SK-N-SH treated with all-trans-retinoic acid at 6 μM for 48 hours (cell line): ENCODE data around the gene TTC33.
A peak's percentile ranks its signal among the peaks of the same experiment; 100 is the strongest.

ENCODE experiments used
- ATAC-seq: fragments of 200-7000 bp; cut with Tn5 transposase; 3 replicates; pipeline ENCODE4 v1.9.1; 2020; ENCODE audit warnings: mild to moderate bottlenecking, moderate library complexity
- ARNTL ChIP-seq: fragments of 450-650 bp; formaldehyde crosslinking; IDR thresholded peaks from 2 replicates; pipeline ENCODE4 v1.5.0; 2020; ENCODE audit warnings: low read depth, mild to moderate bottlenecking, moderate library complexity, borderline replicate concordance
- BACH2 ChIP-seq: fragments of 250-450 bp; sonication (Bioruptor Pico); IDR thresholded peaks from 2 replicates; pipeline ENCODE4 v1.9.0; 2021; ENCODE audit warnings: mild to moderate bottlenecking, borderline replicate concordance
- CREB5 ChIP-seq: fragments of 250-450 bp; sonication (Bioruptor Pico); IDR thresholded peaks from 2 replicates; pipeline ENCODE4 v1.5.1; 2020; ENCODE audit warnings: low read depth, mild to moderate bottlenecking, moderate library complexity
- CSDC2 ChIP-seq: fragments of 250-450 bp; sonication (Bioruptor Pico); IDR thresholded peaks from 2 replicates; pipeline ENCODE4 v1.5.0; 2020; ENCODE audit warnings: mild to moderate bottlenecking, moderate library complexity
- CSRNP3 ChIP-seq: fragments of 250-450 bp; sonication (Bioruptor Pico); IDR thresholded peaks from 2 replicates; pipeline ENCODE4 v1.5.1; 2021; ENCODE audit warnings: mild to moderate bottlenecking, moderate library complexity
- GLIS3 ChIP-seq: fragments of 250-450 bp; sonication (Bioruptor Pico); IDR thresholded peaks from 2 replicates; pipeline ENCODE4 v1.5.0; 2020; ENCODE audit warnings: mild to moderate bottlenecking, moderate library complexity
- ISL1 ChIP-seq: fragments of 250-450 bp; sonication (Bioruptor Pico); IDR thresholded peaks from 2 replicates; pipeline ENCODE4 v2.1.2; 2022; ENCODE audit warnings: mild to moderate bottlenecking, moderate library complexity
- OSR1 ChIP-seq: fragments of 250-450 bp; sonication (Bioruptor Pico); IDR thresholded peaks from 2 replicates; pipeline ENCODE4 v1.8.0; 2022; ENCODE audit warnings: moderate library complexity, mild to moderate bottlenecking, inconsistent platforms
- PATZ1 ChIP-seq: fragments of 250-450 bp; sonication (Bioruptor Pico); IDR thresholded peaks from 2 replicates; pipeline ENCODE4 v1.8.0; 2020; ENCODE audit warnings: mild to moderate bottlenecking, moderate library complexity, borderline replicate concordance
- POU6F1 ChIP-seq: fragments of 250-450 bp; sonication (Bioruptor Pico); IDR thresholded peaks from 2 replicates; pipeline ENCODE4 v1.8.0; 2021; ENCODE audit warnings: low read depth, mild to moderate bottlenecking, moderate library complexity, borderline replicate concordance
- PPARA ChIP-seq: fragments of 250-450 bp; sonication (Bioruptor Pico); IDR thresholded peaks from 2 replicates; pipeline ENCODE4 v1.5.0; 2020; ENCODE audit warnings: mild to moderate bottlenecking, borderline replicate concordance
- RARB ChIP-seq: fragments of 250-450 bp; sonication (Bioruptor Pico); IDR thresholded peaks from 2 replicates; pipeline ENCODE4 v1.8.0; 2021; ENCODE audit warnings: mild to moderate bottlenecking, moderate library complexity
- SNAI2 ChIP-seq: fragments of 250-450 bp; sonication (Bioruptor Pico); IDR thresholded peaks from 2 replicates; pipeline ENCODE4 v1.5.0; 2020; ENCODE audit warnings: mild to moderate bottlenecking, moderate library complexity
- TCF4 ChIP-seq: fragments of 250-450 bp; sonication (Bioruptor Pico); IDR thresholded peaks from 2 replicates; pipeline ENCODE4 v1.8.0; 2021; ENCODE audit warnings: mild to moderate bottlenecking, moderate library complexity, borderline replicate concordance
- TOX ChIP-seq: fragments of 250-450 bp; sonication (Bioruptor Pico); IDR thresholded peaks from 2 replicates; pipeline ENCODE4 v1.8.0; 2021; ENCODE audit warnings: mild to moderate bottlenecking, moderate library complexity, borderline replicate concordance
- ZC3H10 ChIP-seq: fragments of 250-450 bp; sonication (Bioruptor Pico); IDR thresholded peaks from 2 replicates; pipeline ENCODE4 v1.5.1; 2021; ENCODE audit warnings: mild to moderate bottlenecking, moderate library complexity
- ZFP3 ChIP-seq: fragments of 250-450 bp; sonication (Bioruptor Pico); IDR thresholded peaks from 2 replicates; pipeline ENCODE4 v1.5.0; 2020; ENCODE audit warnings: mild to moderate bottlenecking, moderate library complexity
- ZFP30 ChIP-seq: fragments of 450-650 bp; formaldehyde crosslinking; IDR thresholded peaks from 2 replicates; pipeline ENCODE4 v1.5.0; 2022; ENCODE audit warnings: mild to moderate bottlenecking, moderate library complexity
- ZNF565 ChIP-seq: fragments of 450-650 bp; formaldehyde crosslinking; conservative IDR thresholded peaks from 2 replicates; pipeline ENCODE4 v1.5.0; 2020; ENCODE audit warnings: low read depth, mild to moderate bottlenecking, moderate library complexity
- ZNF70 ChIP-seq: fragments of 450-650 bp; formaldehyde crosslinking; IDR thresholded peaks from 2 replicates; pipeline ENCODE4 v1.5.0; 2020; ENCODE audit warnings: mild to moderate bottlenecking, moderate library complexity
- ZNF8 ChIP-seq: fragments of 450-650 bp; formaldehyde crosslinking; IDR thresholded peaks from 2 replicates; pipeline ENCODE4 v1.5.0; 2020; ENCODE audit warnings: mild to moderate bottlenecking, moderate library complexity

TTC33 gene

GRCh38 chr5:40681363-40682153 lies 74.2 kb downstream of the TTC33 start:
- ATAC-seq = no peak
- TF ChIP-seq CSDC2 (CRISPR knock-in tag) = no peak

- TF ChIP-seq CSRNP3 (CRISPR knock-in tag) = no peak
- no peak for TF ChIP-seq ZNF8 (CRISPR knock-in tag)
- no peak for TF ChIP-seq ZNF70
- no peak for TF ChIP-seq ZFP30 (CRISPR knock-in tag)
- TF ChIP-seq RARB (CRISPR knock-in tag) = no peak
- no peak for TF ChIP-seq ARNTL (CRISPR knock-in tag)
- no peak for TF ChIP-seq PATZ1 (CRISPR knock-in tag)
- no peak for TF ChIP-seq SNAI2
- TF ChIP-seq ISL1 = no peak
- no peak for TF ChIP-seq TOX (CRISPR knock-in tag)
- TF ChIP-seq ZC3H10 (CRISPR knock-in tag) = no peak
- TF ChIP-seq ZNF565 (CRISPR knock-in tag) = no peak
- TF ChIP-seq POU6F1 (CRISPR knock-in tag) = no peak
- no peak for TF ChIP-seq OSR1
- no peak for ATAC-seq
Measured at GRCh38 chr5:40680741-40681362, 74.9 kb downstream of the TTC33 start.

GRCh38 chr5:40679913-40680681 lies 75.7 kb downstream of the TTC33 start, which contains the start of gene PTGER4:
TSS of gene PTGER4 (plus strand) at chr5:40679915. CDS start at chr5:40680994, 1,079 bp downstream.
- TF ChIP-seq ZNF8 (CRISPR knock-in tag) (no peak), CSDC2 (CRISPR knock-in tag) (no peak), PATZ1 (CRISPR knock-in tag) (no peak), ZFP3 (no peak), BACH2 (no peak), ZNF565 (CRISPR knock-in tag) (no peak), PPARA (CRISPR knock-in tag) (no peak), CREB5 (CRISPR knock-in tag) (no peak), POU6F1 (CRISPR knock-in tag) (no peak), GLIS3 (CRISPR knock-in tag) (no peak), ISL1 (no peak), TOX (CRISPR knock-in tag) (no peak), SNAI2 (no peak), ARNTL (CRISPR knock-in tag) (no peak), RARB (CRISPR knock-in tag) (no peak), ZFP30 (CRISPR knock-in tag) (no peak), CSRNP3 (CRISPR knock-in tag) (no peak), TCF4 (CRISPR knock-in tag) (no peak), OSR1 (no peak), ZNF70 (no peak)
- TF ChIP-seq, all 23 proteins: peak for 0
- peak; percentile 50; the same call in 2 of the 3 replicates for ATAC-seq
